ENCODE data around the gene BCAR3.
A peak's percentile ranks its signal among the peaks of the same experiment; 100 is the strongest.

Gene BCAR3

DNA sequence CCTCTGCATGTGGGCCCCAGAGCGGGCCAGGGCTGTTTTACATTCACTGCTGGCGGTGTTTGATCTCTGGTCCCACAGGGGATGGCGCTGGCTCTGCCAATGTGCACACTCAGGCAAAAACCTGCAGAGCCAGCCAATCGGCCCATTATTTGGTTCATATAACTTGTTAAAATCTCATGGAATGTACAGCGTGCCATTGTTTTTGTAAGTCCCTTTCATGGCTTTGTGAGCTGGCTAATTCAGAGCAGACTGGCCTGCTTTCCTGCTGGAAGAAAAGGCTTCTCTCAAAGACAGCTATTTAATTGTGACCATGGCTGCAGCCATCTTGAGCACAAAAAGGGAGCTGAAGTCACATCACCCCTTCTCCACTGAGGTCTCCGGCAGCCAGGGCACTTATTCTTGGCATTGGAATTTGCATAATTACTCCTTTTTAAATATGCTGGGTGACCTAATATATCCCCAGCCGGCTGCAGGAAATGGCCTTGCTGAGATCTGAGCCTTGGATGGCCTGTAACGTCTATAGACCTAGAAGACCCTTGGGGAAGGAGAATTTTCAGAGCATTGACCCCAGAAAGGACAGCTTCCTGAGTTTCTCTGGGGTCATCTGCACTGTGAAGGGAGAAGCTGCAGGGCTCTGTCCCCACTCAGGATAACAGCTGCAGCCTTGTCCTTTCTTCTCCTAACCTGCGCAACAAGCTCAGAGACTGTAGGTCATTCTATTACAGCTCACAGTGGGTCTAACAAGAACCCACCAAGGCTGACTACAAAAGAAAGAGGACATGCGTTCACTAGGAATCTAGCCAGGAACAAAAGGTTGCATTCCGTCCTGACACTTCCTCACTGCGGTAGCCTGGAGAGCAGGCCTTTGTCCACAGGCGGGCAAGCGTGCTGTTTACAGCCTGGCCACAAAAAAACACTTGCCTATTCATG is 45.8 kb downstream of the BCAR3 start:
- no peak for DNase-seq

DNA sequence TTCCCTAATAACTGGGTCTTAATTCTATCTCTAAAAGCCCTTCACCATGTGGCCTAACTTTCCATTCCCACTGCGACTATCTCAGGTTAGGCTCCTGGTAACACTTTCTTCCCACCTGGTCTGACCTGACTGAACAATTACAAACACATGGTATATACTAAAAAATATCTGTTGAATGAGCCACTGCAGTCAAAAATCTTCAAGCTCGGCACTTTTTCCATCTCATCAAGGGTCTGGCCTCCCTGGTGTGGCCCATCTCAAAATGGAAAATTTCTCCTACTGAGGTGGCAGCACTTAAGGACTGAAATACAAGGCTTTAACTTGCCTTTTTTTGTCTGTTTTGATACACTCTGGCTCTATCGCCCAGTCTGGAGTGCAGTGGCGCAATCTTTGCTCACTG is 48.3 kb downstream of the BCAR3 start:
- DNase-seq, result no peak

DNA sequence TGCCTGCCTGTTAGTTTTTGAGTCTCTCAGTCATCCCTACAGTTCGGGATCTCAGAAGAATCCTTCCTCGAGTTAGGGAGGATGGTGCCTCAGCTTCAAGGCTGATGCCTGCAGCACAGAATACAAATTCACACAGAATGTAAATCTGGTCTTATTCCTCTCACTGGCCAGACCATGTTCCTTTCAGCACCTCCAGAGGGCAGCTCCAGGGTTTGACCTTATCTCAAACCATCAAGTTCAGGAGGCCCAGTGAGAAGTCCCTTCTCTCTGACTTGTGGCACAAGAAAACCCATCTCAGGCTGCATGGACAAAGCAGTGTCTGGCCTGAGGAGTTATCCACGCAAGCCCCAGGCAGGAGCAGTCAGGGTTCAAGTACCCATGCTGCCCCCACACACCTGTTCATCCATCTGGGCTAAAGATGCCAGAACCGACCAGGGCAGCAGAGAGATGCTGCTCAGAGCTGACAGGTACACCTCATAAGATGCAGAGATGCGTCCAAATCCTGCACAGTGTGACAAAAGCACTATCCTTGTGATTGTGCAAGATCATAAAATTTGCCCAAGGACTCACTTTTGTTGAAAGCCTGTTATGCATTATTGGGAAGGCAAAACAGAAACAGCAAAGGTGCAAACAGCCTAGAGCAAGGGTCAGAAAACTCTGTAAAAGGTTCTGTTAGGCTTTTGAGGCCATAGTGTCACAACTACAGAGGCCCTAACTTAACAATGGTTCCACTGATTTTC is 49.8 kb downstream of the BCAR3 start:
- no peak for DNase-seq

- no peak for DNase-seq
Observed at GRCh38 chr1:93630168-93630567, 51.5 kb downstream of the BCAR3 start.

GRCh38 chr1:93629101-93630059 is 52.3 kb downstream of the BCAR3 start:
- DNase-seq, result peak; percentile 71

GRCh38 chr1:93628681-93629080 is 53.0 kb downstream of the BCAR3 start:
- DNase-seq, result no peak

- DNase-seq, result no peak
Observed at GRCh38 chr1:93625582-93626327, 55.9 kb downstream of the BCAR3 start.

DNA sequence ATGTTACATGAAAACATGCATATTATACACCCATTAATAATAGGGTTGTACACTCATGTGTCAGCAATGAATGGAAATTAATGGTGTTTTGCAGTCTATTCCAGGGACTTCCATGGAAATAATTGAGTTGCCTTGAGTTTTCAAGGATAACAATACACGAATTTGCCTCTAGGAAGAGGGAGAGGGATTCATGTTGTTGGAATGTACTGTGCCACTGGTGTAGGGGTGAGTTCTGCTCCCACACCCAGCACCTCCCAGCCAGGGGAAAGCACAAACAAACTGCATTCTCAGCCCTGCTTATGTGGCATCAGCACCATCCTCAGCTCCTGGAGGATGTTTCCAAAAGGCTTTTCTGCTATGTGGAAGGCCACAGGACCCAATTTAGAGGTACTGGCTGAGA is 57.8 kb downstream of the BCAR3 start:
- DNase-seq, result no peak

GRCh38 chr1:93623436-93623835 is 58.2 kb downstream of the BCAR3 start:
- DNase-seq, result no peak

DNA sequence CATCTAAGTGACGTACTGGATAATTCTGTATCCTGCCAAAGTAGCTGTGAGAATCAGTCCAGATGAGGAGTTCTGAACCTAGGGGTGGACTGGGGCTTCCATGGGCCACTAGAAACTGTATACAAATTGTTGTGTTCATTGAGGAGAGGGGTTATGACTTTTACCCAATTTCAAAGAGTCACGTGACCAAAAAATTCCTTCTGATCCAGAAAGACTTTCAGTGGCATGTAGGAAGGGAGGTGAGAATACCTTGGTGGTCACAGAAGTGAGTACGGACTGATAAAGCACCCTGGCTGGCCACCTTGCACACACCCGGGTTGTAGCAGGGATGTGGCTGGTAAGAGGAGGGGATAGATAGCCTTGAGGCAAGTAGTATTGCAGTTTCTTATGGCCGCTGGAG is 60.4 kb downstream of the BCAR3 start:
- DNase-seq, result no peak

DNA sequence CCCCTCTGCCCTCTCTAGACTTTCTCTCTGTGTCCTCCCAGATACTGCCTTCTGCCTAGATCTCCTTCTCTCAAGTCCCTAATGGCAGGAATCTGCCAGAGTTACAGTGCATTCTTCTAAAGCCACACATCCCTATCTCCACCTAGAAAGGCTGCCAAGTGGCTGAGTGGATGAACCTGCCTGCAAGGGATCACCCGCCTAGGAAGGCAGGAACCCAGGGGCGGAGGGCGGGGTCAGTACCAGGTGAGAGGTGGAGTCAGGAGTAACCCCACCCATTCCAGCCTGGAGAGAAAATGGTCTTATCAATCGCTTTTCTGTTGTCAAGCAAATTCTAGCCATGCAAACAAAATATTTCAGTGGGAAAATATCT is 60.8 kb downstream of the BCAR3 start:
- no peak for DNase-seq

DNA sequence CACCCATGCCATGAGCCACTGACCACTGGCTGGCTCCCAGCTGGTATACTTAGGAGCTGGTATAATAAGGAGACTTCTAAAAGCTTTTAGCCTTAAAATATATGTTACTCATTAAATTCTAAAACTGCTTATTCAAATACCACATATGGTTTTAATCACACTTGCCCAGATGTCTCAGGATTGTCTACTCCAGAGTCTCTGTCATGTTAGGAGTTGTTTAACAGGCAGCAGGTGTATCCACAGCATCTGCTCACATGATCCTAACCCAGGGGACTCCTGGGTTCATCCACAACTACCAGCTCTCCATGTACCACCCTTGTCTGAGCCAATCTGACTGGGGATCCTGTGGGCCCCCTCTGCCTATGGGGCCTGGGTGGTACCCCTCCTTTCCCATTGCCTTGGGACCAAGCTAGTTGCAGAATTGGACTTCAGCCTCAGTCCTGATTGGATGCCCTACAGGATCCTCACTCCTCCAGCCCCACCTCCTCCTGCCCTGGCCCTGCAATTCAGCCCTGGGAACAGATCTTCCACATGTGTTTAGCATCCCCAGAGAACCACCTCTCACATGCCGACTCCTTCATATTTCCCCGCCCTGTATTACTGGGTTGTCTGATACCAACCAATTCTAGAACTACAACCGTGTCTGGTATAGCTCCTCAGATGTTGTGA is 61.3 kb downstream of the BCAR3 start:
- no peak for DNase-seq

DNA sequence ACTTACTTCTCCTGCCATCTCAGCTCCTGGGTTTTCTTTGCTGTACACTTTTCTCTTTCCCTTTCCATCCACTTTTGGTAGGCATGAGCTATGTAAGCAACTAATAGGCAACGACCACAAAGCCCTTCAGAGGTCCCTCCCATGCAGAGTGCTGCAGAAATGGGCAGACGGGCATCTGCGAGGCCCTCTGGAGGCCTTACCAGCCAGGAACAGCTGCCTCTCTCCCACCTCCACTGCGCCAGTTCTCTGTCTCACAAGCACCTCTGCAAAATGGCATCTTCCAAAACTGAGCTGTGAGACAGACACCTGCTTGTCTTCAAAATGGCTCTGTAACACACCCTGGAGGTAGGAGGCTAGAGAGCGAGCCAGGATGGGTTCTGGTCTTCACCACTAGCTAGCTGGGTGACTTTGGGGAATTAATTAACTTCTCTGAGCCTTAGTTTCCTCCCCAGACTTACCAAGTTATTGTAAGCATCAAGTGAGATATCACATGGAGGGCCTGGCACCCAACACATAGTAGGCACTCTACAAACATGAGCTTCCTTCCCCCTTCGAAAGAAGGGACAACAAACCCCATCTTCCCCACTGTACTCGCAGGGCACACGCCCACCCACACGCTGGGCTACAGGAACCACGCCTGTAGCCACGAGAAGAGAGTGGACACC is 62.0 kb downstream of the BCAR3 start:
- DNase-seq, result peak; percentile 39

DNA sequence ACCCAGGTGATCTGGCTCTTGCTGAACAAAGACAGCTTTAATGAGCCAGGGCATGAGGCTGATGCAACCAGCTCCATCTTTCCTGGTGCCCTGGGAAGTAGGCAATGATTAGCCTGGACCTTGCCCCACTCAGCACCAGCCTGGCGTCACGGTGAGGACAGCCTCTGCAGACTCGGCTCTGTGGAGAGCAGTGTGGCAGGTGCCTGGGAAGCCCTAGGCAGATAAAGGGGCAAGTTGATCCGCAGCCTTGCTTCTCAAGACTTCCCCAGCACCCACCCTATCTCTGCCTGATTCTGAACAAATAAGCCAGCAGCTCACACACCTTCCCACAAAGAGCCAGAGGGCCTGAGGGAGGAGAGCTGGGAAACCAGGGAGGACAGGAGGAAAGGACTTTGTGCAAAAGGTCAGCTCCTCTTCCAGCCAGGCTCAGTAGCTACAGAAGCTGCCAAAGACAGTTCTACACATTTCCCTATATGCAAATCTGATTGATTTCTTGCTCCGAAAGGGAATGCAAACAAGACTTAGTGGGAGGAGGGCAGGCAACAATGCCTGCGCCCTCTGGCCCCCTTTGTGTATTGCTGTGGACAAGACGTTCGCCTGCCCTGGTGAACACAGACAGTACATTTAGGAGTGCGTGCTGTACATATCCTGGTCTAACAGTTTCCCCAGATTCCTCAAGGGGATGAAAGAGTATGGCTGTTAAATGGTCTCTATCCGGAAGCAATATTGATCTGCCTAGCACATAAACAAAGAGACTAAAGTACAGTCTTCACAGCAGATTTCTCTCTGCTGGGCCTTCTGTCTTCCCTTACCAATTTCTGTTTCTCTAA is 63.8 kb downstream of the BCAR3 start:
- no peak for DNase-seq

DNA sequence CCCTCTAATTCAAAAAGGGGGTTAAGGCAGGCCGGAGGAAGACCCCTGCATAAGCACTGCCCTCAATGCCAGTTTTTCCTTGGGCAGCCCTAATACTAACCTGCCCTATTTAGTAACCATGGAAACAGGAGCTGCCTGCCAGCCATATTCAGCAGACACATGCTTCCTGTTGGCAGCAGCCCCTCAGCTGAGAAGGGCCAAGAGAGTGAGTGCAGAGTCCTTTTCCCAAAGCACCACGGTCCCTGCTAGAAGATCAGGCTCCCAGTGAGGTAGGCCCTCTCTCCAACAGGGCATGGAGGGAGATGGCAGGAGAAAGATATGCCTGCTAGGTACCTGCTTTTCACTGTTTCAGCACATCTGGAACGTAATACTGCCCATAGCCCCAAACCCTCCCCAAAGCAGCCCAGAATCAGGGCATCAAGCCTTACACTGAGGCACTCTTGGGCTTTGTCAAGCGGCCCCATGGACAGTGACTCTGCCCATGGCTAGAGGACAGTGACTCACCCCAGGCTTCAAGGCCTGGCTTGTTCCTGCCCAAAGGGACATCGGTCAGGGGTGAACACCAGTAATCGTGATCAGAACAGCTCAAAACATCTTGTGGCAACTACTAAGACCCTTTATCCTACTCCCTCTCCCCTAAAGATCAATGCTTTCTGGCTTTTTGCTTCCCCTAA is 64.5 kb downstream of the BCAR3 start:
- DNase-seq, result peak; percentile 61

- DNase-seq, result peak; percentile 67
Observed at GRCh38 chr1:93616221-93616995, 65.2 kb downstream of the BCAR3 start.

DNA sequence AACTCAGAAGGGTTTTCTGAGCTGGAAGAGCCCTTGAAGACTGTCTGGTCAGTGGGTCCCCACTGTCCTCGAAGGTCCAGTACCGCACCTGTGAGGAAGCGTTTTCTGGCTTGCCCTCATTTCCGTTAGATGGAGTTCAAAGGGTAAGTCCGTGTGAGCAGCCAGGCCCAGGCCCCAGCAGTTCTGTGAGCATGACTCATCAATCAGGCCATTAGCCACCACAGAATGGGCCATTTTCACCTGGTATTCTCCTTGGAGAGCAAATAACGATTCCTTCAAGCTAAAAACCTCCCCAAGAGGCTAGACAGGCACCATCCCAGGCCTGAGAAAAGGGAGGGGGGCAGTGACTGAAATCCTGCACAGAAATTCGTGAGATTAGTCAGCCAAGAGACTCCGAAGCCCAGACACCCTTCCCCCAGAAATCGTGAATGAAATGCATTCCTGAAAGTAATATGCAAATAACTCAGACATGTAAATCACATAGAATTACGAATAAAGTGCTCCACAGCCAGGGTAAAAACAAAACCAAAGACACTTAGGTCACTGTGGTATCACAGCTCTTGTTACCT is 66.0 kb downstream of the BCAR3 start:
- no peak for DNase-seq

- DNase-seq, result no peak
Observed at GRCh38 chr1:93614986-93615581, 66.6 kb downstream of the BCAR3 start.

Measured in NCI-H1436 (cell line).